Measurements from ENCODE around the gene NUBP1. TPM values are rescaled to one million over a fixed set of nuclear protein-coding genes. Genes with fewer than 3 reads are reported as not detected.
A peak's percentile ranks its signal among the peaks of the same experiment; 100 is the strongest.

The NUBP1 gene
- total RNA-seq, 1 donor from 2014 or later: 33.7 TPM

DNA sequence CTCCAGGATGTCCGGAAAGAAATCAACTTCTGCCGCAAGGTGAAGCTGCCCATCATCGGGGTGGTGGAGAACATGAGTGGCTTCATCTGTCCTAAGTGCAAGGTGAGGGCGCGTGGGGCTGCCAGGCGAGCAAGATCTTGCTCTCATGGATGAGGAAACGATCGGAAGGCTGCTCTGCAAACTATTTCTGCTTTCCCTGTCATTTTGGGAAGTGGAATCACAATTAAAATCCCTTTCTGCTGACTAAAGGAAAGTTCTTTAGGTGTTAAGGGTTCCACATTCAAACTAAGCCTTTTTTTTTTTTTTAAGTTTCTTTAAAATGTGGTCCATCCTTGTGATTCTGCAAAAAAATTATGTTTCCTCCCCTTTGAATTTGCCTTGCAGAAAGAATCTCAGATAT is 17.7 kb downstream of the NUBP1 start:
- no peaks in the 10 kb centered on the region for H3K4me1 ChIP-seq

DNA sequence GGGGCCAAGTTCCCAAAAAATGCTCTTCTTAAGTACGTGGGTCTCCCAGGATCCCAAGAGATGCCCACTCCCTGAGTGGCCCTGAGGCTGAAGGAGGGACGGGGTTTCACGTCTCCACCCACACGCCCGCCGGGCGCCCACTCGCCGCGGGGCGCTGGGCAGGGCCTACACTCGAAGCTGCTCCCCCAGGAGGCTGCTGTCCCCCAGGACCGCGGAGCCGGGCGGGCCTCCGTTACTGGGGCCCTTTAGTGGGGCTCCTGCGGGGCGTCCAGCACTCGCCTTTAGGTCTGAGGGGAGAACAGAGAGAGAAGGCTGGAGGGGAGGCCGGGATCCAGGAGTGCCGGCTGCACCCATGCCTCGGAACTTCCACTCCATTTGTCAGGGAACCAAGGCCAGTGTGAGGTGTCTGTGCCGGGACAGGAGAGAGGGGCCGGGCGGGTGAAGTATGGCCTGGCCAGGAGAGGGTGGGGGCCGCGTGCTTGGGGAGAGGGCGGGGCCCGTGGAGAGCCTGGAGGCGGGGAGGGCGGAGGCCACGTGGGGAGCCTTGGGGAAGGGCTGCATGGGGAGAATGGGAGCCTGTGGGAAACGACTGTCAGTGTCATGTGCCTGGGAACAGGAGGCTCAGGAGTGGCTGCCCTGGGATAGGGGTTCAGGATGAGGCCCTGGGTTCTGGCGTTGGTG is 18.8 kb downstream of the NUBP1 start:
- DNase-seq (no peak), ATAC-seq (peak; percentile 17)
- Histone ChIP-seq H3K27ac (no peak overlapping the region), H3K4me3 (no peak overlapping the region), H3K9me3 (no peaks in the 10 kb centered on the region), H3K36me3 (peaks cover 68% of the 10 kb centered on the region), H3K27me3 (no peaks in the 10 kb centered on the region), H3K4me1 (no peaks in the 10 kb centered on the region)
- intact Hi-C loops (cut with DNase I): loop anchor here (10.0 kb wide), 1 partner anchor 152 kb away; no protein-coding TSS in a partner anchor
- TF ChIP-seq, protein P1, sequence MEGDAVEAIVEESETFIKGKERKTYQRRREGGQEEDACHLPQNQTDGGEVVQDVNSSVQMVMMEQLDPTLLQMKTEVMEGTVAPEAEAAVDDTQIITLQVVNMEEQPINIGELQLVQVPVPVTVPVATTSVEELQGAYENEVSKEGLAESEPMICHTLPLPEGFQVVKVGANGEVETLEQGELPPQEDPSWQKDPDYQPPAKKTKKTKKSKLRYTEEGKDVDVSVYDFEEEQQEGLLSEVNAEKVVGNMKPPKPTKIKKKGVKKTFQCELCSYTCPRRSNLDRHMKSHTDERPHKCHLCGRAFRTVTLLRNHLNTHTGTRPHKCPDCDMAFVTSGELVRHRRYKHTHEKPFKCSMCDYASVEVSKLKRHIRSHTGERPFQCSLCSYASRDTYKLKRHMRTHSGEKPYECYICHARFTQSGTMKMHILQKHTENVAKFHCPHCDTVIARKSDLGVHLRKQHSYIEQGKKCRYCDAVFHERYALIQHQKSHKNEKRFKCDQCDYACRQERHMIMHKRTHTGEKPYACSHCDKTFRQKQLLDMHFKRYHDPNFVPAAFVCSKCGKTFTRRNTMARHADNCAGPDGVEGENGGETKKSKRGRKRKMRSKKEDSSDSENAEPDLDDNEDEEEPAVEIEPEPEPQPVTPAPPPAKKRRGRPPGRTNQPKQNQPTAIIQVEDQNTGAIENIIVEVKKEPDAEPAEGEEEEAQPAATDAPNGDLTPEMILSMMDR (IDR thresholded peaks at IDR 0.05): no peak

More for the DNA sequence above, 17.7 kb downstream of the NUBP1 start:
- H3K36me3 ChIP-seq: peaks cover 78% of the 10 kb centered on the region
- H3K27ac ChIP-seq: no peak overlapping the region
- H3K27me3 ChIP-seq: no peaks in the 10 kb centered on the region
- H3K9me3 ChIP-seq: no peaks in the 10 kb centered on the region
- TF ChIP-seq, protein P1 (IDR thresholded peaks at IDR 0.05): no peak
- H3K4me3 ChIP-seq: no peak overlapping the region
- intact Hi-C loops (cut with DNase I): loop anchor here (10.0 kb wide), 1 partner anchor 153 kb away; no protein-coding TSS in a partner anchor
- DNase-seq (no peak), ATAC-seq (no peak)

DNA sequence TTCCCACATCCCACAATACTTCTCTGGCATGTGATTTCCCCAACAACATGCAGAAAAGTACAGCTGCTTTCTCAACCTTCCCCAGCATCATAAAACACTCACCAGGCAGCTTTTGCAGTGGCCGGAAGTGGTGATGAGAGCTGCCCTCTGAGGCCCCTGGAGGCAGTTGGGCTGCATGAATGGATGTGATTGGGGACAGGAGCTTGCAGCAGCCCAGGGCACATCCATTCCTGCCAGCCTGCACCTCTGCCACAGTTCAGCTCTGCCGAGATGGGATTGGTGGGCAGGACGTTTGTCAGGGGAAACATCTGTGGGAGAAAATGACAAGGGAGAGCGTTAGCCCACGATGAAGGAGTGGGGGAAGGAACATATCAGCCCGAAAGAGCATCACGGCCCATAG is 19.8 kb downstream of the NUBP1 start:
- DNase-seq: no peak
- ATAC-seq: no peak
- intact Hi-C loops (cut with DNase I): loop anchor here (10.0 kb wide), 1 partner anchor 151 kb away; no protein-coding TSS in a partner anchor
- H3K9me3 ChIP-seq: no peaks in the 10 kb centered on the region
- H3K27ac ChIP-seq: no peak overlapping the region
- no peaks in the 10 kb centered on the region for H3K4me1 ChIP-seq
- no peaks in the 10 kb centered on the region for H3K27me3 ChIP-seq
- H3K36me3 ChIP-seq: peaks cover 68% of the 10 kb centered on the region
- no peak overlapping the region for H3K4me3 ChIP-seq
- TF ChIP-seq, protein P1 (IDR thresholded peaks at IDR 0.05): no peak

DNA sequence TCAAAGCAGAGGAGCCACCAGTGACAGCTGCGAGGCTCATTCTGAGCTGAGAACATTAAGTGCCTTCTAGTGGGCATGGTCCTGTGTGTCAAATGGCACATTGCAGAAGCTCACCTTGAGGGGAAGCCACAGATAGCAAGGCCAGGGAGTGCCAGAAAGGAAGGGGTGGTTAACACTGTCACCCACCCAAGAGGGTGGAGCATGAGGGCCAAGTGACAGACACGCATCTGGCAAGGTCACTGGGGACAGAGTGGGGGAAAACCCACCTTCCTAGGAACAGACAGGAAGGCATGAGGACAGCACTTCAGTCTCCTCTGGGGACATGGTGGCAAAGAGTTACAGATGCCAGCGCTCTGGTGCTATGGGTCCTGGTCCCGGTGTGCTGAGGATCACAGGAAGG is 22.1 kb downstream of the NUBP1 start:
- intact Hi-C loops (cut with DNase I): loop anchor here (10.0 kb wide), 1 partner anchor 149 kb away; no protein-coding TSS in a partner anchor
- Histone ChIP-seq H3K36me3 (peaks cover 54% of the 10 kb centered on the region), H3K9me3 (no peaks in the 10 kb centered on the region), H3K4me1 (no peaks in the 10 kb centered on the region), H3K4me3 (no peak overlapping the region), H3K27ac (no peak overlapping the region), H3K27me3 (no peaks in the 10 kb centered on the region)
- DNase-seq: no peak
- ATAC-seq: no peak
- TF ChIP-seq, protein P1 (IDR thresholded peaks at IDR 0.05): no peak

DNA sequence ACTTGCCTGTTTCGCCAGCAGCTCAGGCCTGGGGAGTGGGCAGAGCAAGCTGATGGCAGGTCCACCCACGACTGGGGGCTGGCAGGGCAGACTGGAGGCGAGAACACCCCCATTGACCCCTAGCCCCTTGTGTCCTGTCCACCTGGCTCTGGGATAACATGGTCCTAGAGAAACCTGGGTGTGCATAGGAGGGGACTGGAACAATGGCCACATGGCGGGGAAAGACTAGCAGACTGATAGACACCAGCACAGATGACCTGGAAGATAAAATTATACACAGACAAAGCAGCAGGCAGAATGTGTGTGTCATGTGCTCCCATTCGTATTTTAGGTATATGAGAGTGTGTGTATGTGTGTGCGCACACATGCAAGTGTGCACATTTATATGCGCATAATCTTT is 23.5 kb downstream of the NUBP1 start:
- Histone ChIP-seq H3K36me3 (peaks cover 41% of the 10 kb centered on the region), H3K27ac (no peak overlapping the region), H3K4me1 (no peaks in the 10 kb centered on the region), H3K9me3 (no peaks in the 10 kb centered on the region), H3K27me3 (no peaks in the 10 kb centered on the region), H3K4me3 (no peak overlapping the region)
- peak; percentile 9 for ATAC-seq
- no peak for DNase-seq
- intact Hi-C loops (cut with DNase I): loop anchor here (10.0 kb wide), 1 partner anchor 148 kb away; no protein-coding TSS in a partner anchor
- TF ChIP-seq, protein P1 (IDR thresholded peaks at IDR 0.05): no peak
